GM19467 (cell line): Measurements from ENCODE around the gene ZNF622.
"Not testable (repeated sequence)": the region's sequence is repeated elsewhere in the genome, so short reads cannot be mapped to it uniquely, and the experiment has no call there.

Experiments used
- ATAC-seq: cut with Tn5 transposase; IDR thresholded peaks from one replicate; pipeline ENCODE4 v1.9.1; 2021; ENCODE audit warnings: mild to moderate bottlenecking, moderate library complexity; ENCODE audit not compliant: unreplicated experiment

ZNF622 gene

GRCh38 chr5:16436065-16436682 is 29.4 kb downstream of the ZNF622 start:
- ATAC-seq = not testable (repeated sequence)

- ATAC-seq = no peak
These were observed 34.1 kb downstream of the ZNF622 start for GRCh38 chr5:16431490-16431889.

GRCh38 chr5:16430349-16431089 is 35.1 kb downstream of the ZNF622 start:
- no peak for ATAC-seq

GRCh38 chr5:16428359-16428758 is 37.2 kb downstream of the ZNF622 start:
- no peak for ATAC-seq

GRCh38 chr5:16427587-16427986 is 38.0 kb downstream of the ZNF622 start:
- no peak for ATAC-seq

- no peak for ATAC-seq
These were observed 47.1 kb downstream of the ZNF622 start for GRCh38 chr5:16418471-16418922.

GRCh38 chr5:16417398-16418074 is 48.1 kb downstream of the ZNF622 start:
- ATAC-seq = no peak

GRCh38 chr5:16414861-16415260 is 50.7 kb downstream of the ZNF622 start:
- ATAC-seq = no peak

GRCh38 chr5:16413166-16413860 is 52.3 kb downstream of the ZNF622 start:
- no peak for ATAC-seq

- no peak for ATAC-seq
These were observed 53.0 kb downstream of the ZNF622 start for GRCh38 chr5:16412556-16412955.

- ATAC-seq = no peak
These were observed 53.7 kb downstream of the ZNF622 start for GRCh38 chr5:16411741-16412455.

GRCh38 chr5:16411235-16411634 is 54.4 kb downstream of the ZNF622 start:
- ATAC-seq = no peak

GRCh38 chr5:16410338-16410737 is 55.3 kb downstream of the ZNF622 start:
- no peak for ATAC-seq

GRCh38 chr5:16406630-16407029 is 59.0 kb downstream of the ZNF622 start:
- no peak for ATAC-seq

- ATAC-seq = no peak
These were observed 59.6 kb downstream of the ZNF622 start for GRCh38 chr5:16406023-16406422.
